Measurements from ENCODE around the gene CAMK1D.

CAMK1D gene

GRCh38 chr10:12663863-12664262, 314.5 kb downstream of the CAMK1D start:
- DNase-seq: no peak

DNA sequence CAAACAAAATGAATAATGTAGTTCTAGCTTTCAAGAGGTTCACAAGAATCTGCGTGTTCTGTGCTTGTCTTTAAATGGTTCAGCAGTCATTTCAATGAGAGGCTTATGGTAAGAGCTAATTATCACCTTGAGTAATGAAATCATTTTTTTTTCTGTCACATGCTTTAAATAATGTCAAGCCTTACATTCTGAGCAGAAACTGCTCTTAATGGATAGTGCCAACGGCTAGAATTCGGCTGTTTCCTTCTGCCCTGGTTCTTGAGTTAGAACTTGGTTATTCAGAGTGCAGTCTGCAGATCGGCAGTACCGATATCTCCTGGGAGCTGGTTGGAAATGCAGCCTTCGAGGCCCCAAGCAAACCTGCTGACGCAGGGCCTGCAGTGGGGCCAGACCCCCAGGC, 316.2 kb downstream of the CAMK1D start:
- no peak for DNase-seq

GRCh38 chr10:12667052-12667451, 317.7 kb downstream of the CAMK1D start:
- DNase-seq: no peak

GRCh38 chr10:12668634-12669033, 319.3 kb downstream of the CAMK1D start:
- no peak for DNase-seq

DNA sequence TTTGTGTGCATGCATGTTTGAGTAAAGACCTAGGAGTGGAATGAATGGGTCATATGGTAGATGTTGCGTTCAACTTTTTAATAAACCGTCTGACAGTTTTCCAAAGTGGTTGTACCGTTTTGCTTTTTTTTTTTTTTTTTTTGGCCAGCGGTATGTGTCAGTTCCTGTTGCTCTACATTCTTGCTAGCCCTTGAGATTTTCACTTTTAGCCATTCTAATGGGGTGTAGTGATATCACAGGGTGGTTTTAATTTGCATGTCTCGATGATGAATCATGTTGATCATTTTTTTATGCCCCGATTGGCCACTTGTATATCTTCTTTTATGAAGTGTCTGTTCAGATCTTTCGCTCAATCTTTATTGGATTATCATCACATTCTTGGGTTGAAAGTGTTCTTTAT, 320.7 kb downstream of the CAMK1D start:
- no peak for DNase-seq

GRCh38 chr10:12675186-12675585, 325.8 kb downstream of the CAMK1D start:
- no peak for DNase-seq

- DNase-seq: no peak
These were observed 330.3 kb downstream of the CAMK1D start for GRCh38 chr10:12679636-12680035.

- DNase-seq: no peak
These were observed 331.9 kb downstream of the CAMK1D start for GRCh38 chr10:12681252-12681651.

- no peak for DNase-seq
These were observed 335.4 kb downstream of the CAMK1D start for GRCh38 chr10:12684784-12685183.

DNA sequence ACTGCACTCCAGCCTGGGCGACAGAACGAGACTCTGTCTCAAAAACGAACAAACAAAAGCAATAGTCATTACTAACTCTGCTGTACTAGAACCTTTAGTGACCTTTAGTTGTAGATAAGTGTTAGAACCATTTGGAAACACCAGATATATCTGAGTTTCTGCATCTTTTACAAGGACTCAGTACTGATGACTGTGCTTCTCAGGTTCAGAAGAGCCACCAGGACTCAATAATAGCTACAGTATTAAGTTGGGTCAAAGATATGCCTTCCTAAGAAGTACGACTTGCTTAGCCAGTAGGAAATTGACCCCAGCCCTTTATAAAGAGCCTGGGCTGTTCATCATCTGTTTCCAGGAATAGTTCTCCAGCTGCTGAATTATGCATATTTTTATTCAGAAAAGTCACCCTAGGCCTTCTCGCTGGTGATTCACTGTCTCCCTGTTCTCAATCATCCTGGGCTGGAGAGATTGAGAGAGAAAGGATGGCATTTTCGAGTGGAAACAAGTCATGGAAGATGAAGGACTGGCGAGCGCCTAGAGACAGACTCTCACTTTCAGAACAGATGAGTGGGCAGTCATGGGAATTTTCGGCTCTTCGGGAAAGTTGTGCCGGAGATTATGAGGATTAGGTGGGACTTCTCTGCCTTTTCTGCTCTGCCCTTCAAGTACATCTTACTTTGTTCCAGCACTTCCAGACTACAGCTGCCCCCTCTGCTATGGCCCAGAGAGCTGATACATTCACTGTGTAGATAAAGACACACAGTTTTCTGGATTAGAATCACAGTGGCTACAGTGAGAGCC, 336.1 kb downstream of the CAMK1D start:
- DNase-seq: no peak

DNA sequence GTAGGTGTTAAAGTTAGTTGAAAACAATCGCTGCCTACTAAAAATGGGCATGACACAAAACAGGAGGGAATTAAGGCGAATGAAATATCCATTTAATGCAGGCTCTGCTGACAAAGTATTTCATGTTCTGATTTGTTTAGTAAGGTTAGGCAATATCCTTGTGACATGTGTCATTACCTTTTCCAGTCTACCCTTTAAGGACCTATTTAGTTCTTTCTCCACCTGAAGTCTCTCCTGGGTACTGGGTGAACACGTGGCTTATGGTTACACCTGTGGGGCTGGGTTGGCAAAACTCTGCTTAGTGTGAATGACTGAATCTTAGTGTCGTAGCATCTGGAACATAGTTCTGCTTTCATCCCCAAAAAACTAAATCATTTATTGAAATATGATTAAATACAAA, 338.6 kb downstream of the CAMK1D start:
- no peak for DNase-seq

DNA sequence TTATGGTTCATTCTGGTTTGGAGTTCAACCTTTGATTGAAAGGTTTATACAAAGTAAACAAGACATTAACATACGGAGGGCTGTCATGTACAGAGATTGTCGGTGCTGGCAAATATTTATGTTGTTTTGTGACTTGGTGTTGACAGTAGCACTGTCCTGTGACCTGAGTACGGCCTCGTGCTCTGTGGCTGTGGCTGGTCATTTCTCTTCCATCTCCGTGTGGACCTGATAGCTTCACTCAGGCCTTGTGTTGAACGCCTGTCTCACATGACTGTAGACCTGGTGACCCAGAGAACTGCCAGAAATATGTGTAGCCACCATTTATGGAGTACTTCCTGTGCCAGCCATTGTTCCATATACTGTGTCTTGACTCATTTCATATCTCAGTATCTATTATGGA, 340.5 kb downstream of the CAMK1D start:
- peak; percentile 82 for DNase-seq

- DNase-seq: peak; percentile 30
These were observed 341.3 kb downstream of the CAMK1D start for GRCh38 chr10:12690525-12691126.

GRCh38 chr10:12691596-12691995, 342.2 kb downstream of the CAMK1D start:
- DNase-seq: no peak

GRCh38 chr10:12697764-12698163, 348.4 kb downstream of the CAMK1D start:
- no peak for DNase-seq

- peak; percentile 62 for DNase-seq
These were observed 349.9 kb downstream of the CAMK1D start for GRCh38 chr10:12699258-12699700.

GRCh38 chr10:12699781-12700556, 350.6 kb downstream of the CAMK1D start:
- DNase-seq: no peak

GRCh38 chr10:12700557-12700874, 351.2 kb downstream of the CAMK1D start:
- DNase-seq: no peak

- DNase-seq: no peak
These were observed 352.3 kb downstream of the CAMK1D start for GRCh38 chr10:12701696-12702095.

GRCh38 chr10:12702215-12702770, 352.9 kb downstream of the CAMK1D start:
- DNase-seq: no peak

GRCh38 chr10:12703126-12703525, 353.8 kb downstream of the CAMK1D start:
- no peak for DNase-seq

GRCh38 chr10:12703813-12704212, 354.5 kb downstream of the CAMK1D start:
- peak; percentile 19 for DNase-seq

GRCh38 chr10:12704488-12704887, 355.1 kb downstream of the CAMK1D start:
- no peak for DNase-seq

GRCh38 chr10:12705943-12706342, 356.6 kb downstream of the CAMK1D start:
- DNase-seq: no peak
